K562 (cell line): ENCODE results near the gene RHBDL3. TPM values are rescaled to one million over a fixed set of nuclear protein-coding genes. Genes with fewer than 3 reads are reported as not detected.

Experiments used
- ATAC-seq: fragments of 200-7000 bp; cut with Tn5 transposase; 3 replicates; pipeline ENCODE4 v1.9.1; 2020; ENCODE audit warnings: moderate library complexity
- Bru-seq: library from RNA; stranded (reverse); fragments of 400-500 nt; gene quantifications from one replicate; lab custom pipeline; 2021; lab: Mats Ljungman, UMichigan
- BruChase-seq, 2 experiments: library from RNA; stranded (reverse); fragments of 400-500 nt; gene quantifications; one replicate each; lab custom pipeline; 2021; lab: Mats Ljungman, UMichigan
- BruUV-seq: library from RNA; stranded (reverse); fragments of 400-500 nt; replicated peaks from 2 replicates; lab custom pipeline; 2021; lab: Mats Ljungman, UMichigan
- CTCF ChIA-PET: fragments of 300-600 bp; formaldehyde crosslinking; extraction: SDS; loops from one replicate; lab custom pipeline; 2021; ENCODE audit warnings: low intra/inter-chr PET ratio; lab: Yijun Ruan, JAX
- POLR2A ChIA-PET: fragments of 300-600, 350-650 bp; sonication (Branson Sonifier 250); formaldehyde crosslinking; extraction: SDS; loops from one replicate; lab custom pipeline; 2021; ENCODE audit warnings: antibody characterized with exemption, inconsistent platforms; lab: Yijun Ruan, JAX
- DNase-seq, 4 experiments: peaks; one replicate each; pipeline versions ENCODE4 v3.0.0 to v3.0.0-alpha.2; 2011 to 2018; ENCODE audit warnings: low spot score in 3 of 4, mixed read lengths in 3 of 4; ENCODE audit errors: extremely low read depth in 1 of 4
- FAIRE-seq: peaks from 2 replicates; lab custom pipeline; 2011; peaks lifted over from hg19 to GRCh38; lab: Jason Lieb, UNC
- H2AFZ ChIP-seq: 2 replicates; pipeline ENCODE4 v1.6.0; 2011; ENCODE audit warnings: low read depth, low read length, control low read depth, inconsistent platforms
- H3K27ac ChIP-seq: fragments of 200-600 bp; 3 replicates; pipeline ENCODE4 v1.8.0; 2011; ENCODE audit warnings: low read depth, mild to moderate bottlenecking, control low read depth, inconsistent platforms, low read length, moderate library complexity, mixed read lengths; ENCODE audit errors: extremely low read depth
- H3K27me3 ChIP-seq, 2 experiments: fragments of 300-600 bp in 1 of 2; 2 replicates in 1 of 2; 3 replicates in 1 of 2; pipeline versions ENCODE4 v1.6.0 to v1.8.0; 2011; ENCODE audit warnings: inconsistent platforms in 2 of 2, low read length in 2 of 2, mild to moderate bottlenecking in 1 of 2, mixed read lengths in 1 of 2, moderate library complexity in 1 of 2; ENCODE audit not compliant: control insufficient read depth in 2 of 2, insufficient read depth in 2 of 2
- H3K36me3 ChIP-seq: fragments of 300-600 bp; 3 replicates; pipeline ENCODE4 v1.8.0; 2011; ENCODE audit warnings: mild to moderate bottlenecking, low read length, inconsistent platforms; ENCODE audit not compliant: control insufficient read depth, insufficient read depth
- H3K4me1 ChIP-seq, 2 experiments: fragments of 200-600 bp in 1 of 2; replicated peaks in 1 of 2; 2 replicates in 1 of 2; 3 replicates in 1 of 2; pipeline versions ENCODE4 v1.5.1 to v1.8.0; 2011; ENCODE audit warnings: inconsistent platforms in 2 of 2, low read length in 2 of 2, mild to moderate bottlenecking in 1 of 2, mixed read lengths in 1 of 2, moderate library complexity in 1 of 2; ENCODE audit not compliant: control insufficient read depth in 2 of 2, insufficient read depth in 2 of 2
- H3K4me2 ChIP-seq: 2 replicates; pipeline ENCODE4 v1.6.1; 2011; ENCODE audit warnings: low read length, control low read depth, inconsistent platforms, mixed read lengths; ENCODE audit not compliant: insufficient read depth
- H3K4me3 ChIP-seq: fragments of 200-600 bp; sonication (generic), shearing (Covaris generic); 2 replicates; pipeline ENCODE4 v1.5.1; 2016; ENCODE audit warnings: control low read depth, inconsistent platforms
- H3K79me2 ChIP-seq: fragments of 200-600 bp; 3 replicates; pipeline ENCODE4 v1.8.0; 2011; ENCODE audit warnings: low read length, inconsistent platforms; ENCODE audit not compliant: control insufficient read depth, insufficient read depth
- H3K9ac ChIP-seq, 2 experiments: 2 replicates each; pipeline versions ENCODE4 v1.6.0 to v1.6.1; 2011; ENCODE audit warnings: low read depth in 2 of 2, low read length in 2 of 2, control low read depth in 1 of 2, inconsistent platforms in 1 of 2, mild to moderate bottlenecking in 1 of 2, mixed read lengths in 1 of 2; ENCODE audit not compliant: insufficient read depth in 1 of 2
- H3K9me1 ChIP-seq: one replicate; pipeline ENCODE4 v1.6.0; 2011; ENCODE audit warnings: inconsistent platforms, mild to moderate bottlenecking, low read length, moderate library complexity; ENCODE audit not compliant: control insufficient read depth, insufficient read depth
- H3K9me3 ChIP-seq: replicated peaks from 2 replicates; pipeline ENCODE4 v1.5.1; 2011; ENCODE audit warnings: low read depth, low read length, inconsistent platforms; ENCODE audit not compliant: control insufficient read depth, insufficient read depth
- H4K20me1 ChIP-seq: replicated peaks from 2 replicates; pipeline ENCODE4 v1.6.1; 2011; ENCODE audit warnings: low read length, inconsistent platforms, mixed read lengths; ENCODE audit not compliant: control insufficient read depth, insufficient read depth
- EZH2 ChIP-seq: IDR thresholded peaks from 2 replicates; pipeline ENCODE4 v1.6.1; 2012; ENCODE audit warnings: low read depth, mild to moderate bottlenecking, inconsistent platforms, low read length, borderline replicate concordance
- FOXJ3 ChIP-seq: sonication (generic); formaldehyde crosslinking; IDR thresholded peaks from 2 replicates; pipeline ENCODE4 v1.4.0; 2020; ENCODE audit warnings: mild to moderate bottlenecking, missing genetic modification reagents
- HNRNPK ChIP-seq: fragments of 200-400 bp; formaldehyde crosslinking; IDR thresholded peaks from one replicate; pipeline ENCODE4 v1.6.1; 2018; ENCODE audit warnings: mild to moderate bottlenecking, low read depth, low read length; ENCODE audit not compliant: poor library complexity, severe bottlenecking
- XRCC4 ChIP-seq: IDR thresholded peaks from one replicate; pipeline ENCODE4 v1.6.1; 2011; ENCODE audit not compliant: insufficient read depth, insufficient read length; ENCODE audit errors: extremely low read depth
- WGBS: fragments of 100-300 bp; shearing (Covaris generic); methylation state at CpG from one replicate; pipeline ENCODE4 v1.1.6; 2016; ENCODE audit warnings: low coverage, mixed read lengths; ENCODE audit not compliant: insufficient coverage; ENCODE audit errors: missing lambda C conversion rate; 5-methylcytosine and 5-hydroxymethylcytosine counted together
- in situ Hi-C: fragments of 300-500 bp; cut with MboI; formaldehyde crosslinking; loops from 4 replicates; pipeline ENCODE4 v1.15.0; 2018; ENCODE audit warnings: inconsistent platforms, mixed read lengths
- intact Hi-C: fragments of 100-400 bp; cut with micrococcal nuclease; formaldehyde crosslinking; loops from 2 replicates; pipeline ENCODE4 v1.14.2; 2022
- long read RNA-seq, 3 experiments: library from polyadenylated mRNA in 2 of 3; library from RNA in 1 of 3; unstranded in 2 of 3; stranded (forward) in 1 of 3; transcript quantifications; one replicate each; pipeline ENCODE4 v2.0.0, GENCODE V29; 2019 to 2022
- polyA minus RNA-seq, 3 experiments: library from RNA; depleted of rRNA, polyadenylated mRNA; stranded (reverse); fragments of >200 nt; gene quantifications; 2 replicates each; pipeline ENCODE4 v1.2.3, GENCODE V29; 2011
- polyA plus RNA-seq, 8 experiments: library from polyadenylated mRNA; depleted of rRNA in 4 of 8; stranded (reverse) in 5 of 8; unstranded in 3 of 8; fragments of >200 nt; fragmentation: Nextera tagmentation in 2 of 8; fragmentation: Illumina TruSeq in 1 of 8; extraction: Ambion mirVana in 2 of 8; extraction: Trizol in 1 of 8; gene quantifications; 2 replicates each; pipeline versions ENCODE4 v1.2.1 to v1.2.3, GENCODE V29; 2011 to 2014; ENCODE audit warnings: inconsistent platforms in 1 of 8, missing spikeins in 1 of 8
- total RNA-seq, 7 experiments: library from RNA; depleted of rRNA in 6 of 7; stranded (reverse); fragments of >200 nt in 6 of 7; fragmentation: Illumina TruSeq in 2 of 7; extraction: Trizol in 2 of 7; gene quantifications; 2 replicates each; pipeline versions ENCODE4 v1.2.1 to v1.2.3, GENCODE V29; 2011 to 2021; ENCODE audit warnings: low replicate concordance in 1 of 7
- TF ChIP-seq, protein P1 (sequence below): fragments of 250-450 bp; sonication (Bioruptor Pico); IDR thresholded peaks from 2 replicates; pipeline ENCODE4 v1.5.0; 2021; ENCODE audit warnings: mild to moderate bottlenecking, moderate library complexity
- TF ChIP-seq, protein P2 (sequence below): fragments of 200-800 bp; sonication (Bioruptor generic); IDR thresholded peaks from 2 replicates; pipeline ENCODE4 v1.6.1; 2017; ENCODE audit warnings: missing genetic modification characterization, missing compliant biosample characterization

Gene RHBDL3, protein sequence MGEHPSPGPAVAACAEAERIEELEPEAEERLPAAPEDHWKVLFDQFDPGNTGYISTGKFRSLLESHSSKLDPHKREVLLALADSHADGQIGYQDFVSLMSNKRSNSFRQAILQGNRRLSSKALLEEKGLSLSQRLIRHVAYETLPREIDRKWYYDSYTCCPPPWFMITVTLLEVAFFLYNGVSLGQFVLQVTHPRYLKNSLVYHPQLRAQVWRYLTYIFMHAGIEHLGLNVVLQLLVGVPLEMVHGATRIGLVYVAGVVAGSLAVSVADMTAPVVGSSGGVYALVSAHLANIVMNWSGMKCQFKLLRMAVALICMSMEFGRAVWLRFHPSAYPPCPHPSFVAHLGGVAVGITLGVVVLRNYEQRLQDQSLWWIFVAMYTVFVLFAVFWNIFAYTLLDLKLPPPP
- total RNA-seq (2011; cell fraction: chromatin; rRNA removed; ENCODE audit: low replicate concordance): 0.26 and 0.76 TPM in 2 replicates
- 0.33 and 0.53 TPM in 2 replicates for total RNA-seq (2011; cell fraction: nucleolus; rRNA removed)
- 0.37 and 0.69 TPM in 2 replicates for total RNA-seq (2011; cell fraction: nucleoplasm; rRNA removed)
- total RNA-seq (2014; rRNA removed): 0.08 and 0.09 TPM in 2 replicates
- total RNA-seq (2014; rRNA removed; fragmentation: Illumina TruSeq; extraction: Trizol): 0.03 and 0.07 TPM in 2 replicates
- total RNA-seq (2015; rRNA removed; fragmentation: Illumina TruSeq; extraction: Trizol): 0.08 TPM in 1 of 2 replicates, not detected in the other
- total RNA-seq (2021): 0.13 and 0.31 TPM in 2 replicates
- polyA plus RNA-seq (2011; rRNA removed): 0.07 and 0.22 TPM in 2 replicates
- polyA plus RNA-seq (2011; cell fraction: cytosol; rRNA removed): 0.10 and 0.54 TPM in 2 replicates
- 0.06 and 0.46 TPM in 2 replicates for polyA plus RNA-seq (2011; cell fraction: nucleus; rRNA removed)
- polyA plus RNA-seq (2012): 0.03 and 0.05 TPM in 2 replicates
- 0.03 and 0.06 TPM in 2 replicates for polyA plus RNA-seq (2014; fragmentation: Illumina TruSeq; extraction: Trizol)
- not detected for polyA plus RNA-seq (2014; fragmentation: Nextera tagmentation; extraction: Ambion mirVana)
- polyA plus RNA-seq (2014; rRNA removed): 0.01 TPM in 1 of 2 replicates, not detected in the other
- polyA minus RNA-seq (2011; rRNA and poly(A)+ RNA removed): 0.06 and 0.32 TPM in 2 replicates
- polyA minus RNA-seq (2011; cell fraction: cytosol; rRNA and poly(A)+ RNA removed): not detected in 2 replicates
- polyA minus RNA-seq (2011; cell fraction: nucleus; rRNA and poly(A)+ RNA removed): not detected in 2 replicates
- Bru-seq, nascent RNA: percentile 15 among the genes with signal in this experiment
- BruChase-seq, experiment 1, labeled RNA remaining after a 2-hour chase: percentile 10 among the genes with signal in this experiment
- BruChase-seq, experiment 2, labeled RNA remaining after a 6-hour chase: percentile 12 among the genes with signal in this experiment
- long read RNA-seq, experiment 1, full-length matches to known transcripts: 1 of 5 reads
- long read RNA-seq, experiment 1, partial matches to known transcripts: 1 of 5 reads
- long read RNA-seq, experiment 1, other reads (novel, unspliced or antisense): 3 of 5 reads
- long read RNA-seq, experiment 2: 0 reads
- long read RNA-seq, experiment 3: 0 reads

GRCh38 chr17:32265192-32265923 is at the start of gene RHBDL3:
Gene RHBDL3 (plus strand): TSS chr17:32265832. CDS start chr17:32266190, 358 bp downstream.
- DNase-seq: peak in 3 of 4 experiments; percentile 59 to 94 (median 94)
- no TSS peak for BruUV-seq
- peaks cover 4% of the 10 kb centered on the region for H3K9me1 ChIP-seq
- no peaks in the 10 kb centered on the region for H3K36me3 ChIP-seq
- no peak for FAIRE-seq
- WGBS: 7% methylated on average over 16 of the region's 68 CpGs
- H3K9me3 ChIP-seq: no peaks in the 10 kb centered on the region
- peak within 1 kb of the TSS in 1 of 2 experiments; percentile 24; a peak in 1 of 4 replicates for H3K9ac ChIP-seq
- H3K27me3 ChIP-seq: peaks cover 70 to 82% of the 10 kb centered on the region in 2 experiments
- ChIA-PET POLR2A (no interaction called here), CTCF (no interaction called here)
- ATAC-seq: peak; percentile 29
- in situ Hi-C loops (no loop called here), intact Hi-C loops (no loop called here)
- H4K20me1 ChIP-seq: peaks cover 29% of the 10 kb centered on the region
- peaks cover 0 to 15% of the 10 kb centered on the region in 2 experiments; a peak in 4 of 5 replicates for H3K4me1 ChIP-seq
- H3K27ac ChIP-seq: no peak within 1 kb of the TSS
- peak within 1 kb of the TSS; percentile 41; the same call in 1 of the 2 replicates for H3K4me2 ChIP-seq
- no peaks in the 10 kb centered on the region for H3K79me2 ChIP-seq
- peak within 1 kb of the TSS; percentile 16; the same call in 1 of the 2 replicates for H3K4me3 ChIP-seq
- 0 out of 2 replicates have a peak within 1 kb of the TSS, but pooled peaks have one; percentile 39 for H2AFZ ChIP-seq
- TF ChIP-seq, protein P1, sequence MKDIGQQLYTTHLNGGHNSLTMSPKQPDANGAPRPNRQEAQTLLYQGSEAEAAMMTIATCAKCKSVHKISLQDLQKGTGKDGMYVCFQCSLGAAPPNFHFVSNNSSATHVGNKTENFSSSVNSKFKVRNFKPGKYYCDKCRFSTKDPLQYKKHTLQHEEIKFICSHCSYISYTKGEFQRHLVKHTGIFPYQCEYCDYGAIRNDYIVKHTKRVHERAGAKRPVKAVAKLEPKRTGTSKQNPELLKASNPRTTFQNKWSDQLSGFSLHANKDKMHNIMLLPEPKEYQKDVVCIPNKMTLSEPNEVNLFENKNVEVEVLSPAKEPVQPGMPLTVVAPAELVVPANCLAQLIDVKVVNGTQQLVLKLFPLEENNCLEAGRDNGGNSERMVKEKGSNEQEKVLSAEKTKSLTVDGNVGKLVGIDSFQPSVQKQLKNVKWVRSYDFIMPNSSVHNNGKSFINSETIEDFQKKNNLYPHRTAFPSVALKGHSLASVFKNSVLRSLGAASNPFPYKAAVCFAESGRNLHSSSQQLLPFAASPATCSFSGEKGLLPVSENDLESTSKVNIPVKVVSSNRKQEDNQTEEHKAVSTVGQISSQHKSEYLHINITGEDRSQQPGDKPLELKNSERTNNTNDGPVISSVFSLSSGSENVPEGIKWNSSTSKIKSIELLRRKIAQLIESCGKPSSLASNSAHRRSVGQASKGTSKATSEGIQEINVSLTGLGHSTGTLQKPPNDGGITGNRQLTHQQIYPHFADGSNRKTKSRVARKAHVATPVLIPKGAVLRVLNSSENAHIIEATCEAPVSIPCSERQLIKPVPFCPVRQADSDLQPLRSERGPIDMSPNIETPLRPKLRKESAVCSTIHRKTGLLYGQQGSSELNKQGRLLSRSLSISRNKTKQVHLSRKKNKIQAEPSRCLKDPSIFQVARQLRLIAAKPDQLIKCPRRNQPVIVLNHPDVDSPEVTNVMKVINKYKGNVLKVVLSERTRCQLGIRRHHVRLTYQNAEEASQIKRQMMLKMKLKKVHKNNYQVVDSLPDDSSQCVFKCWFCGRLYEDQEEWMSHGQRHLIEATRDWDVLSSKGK (CRISPR knock-in tag): no peak
- TF ChIP-seq, protein P2, sequence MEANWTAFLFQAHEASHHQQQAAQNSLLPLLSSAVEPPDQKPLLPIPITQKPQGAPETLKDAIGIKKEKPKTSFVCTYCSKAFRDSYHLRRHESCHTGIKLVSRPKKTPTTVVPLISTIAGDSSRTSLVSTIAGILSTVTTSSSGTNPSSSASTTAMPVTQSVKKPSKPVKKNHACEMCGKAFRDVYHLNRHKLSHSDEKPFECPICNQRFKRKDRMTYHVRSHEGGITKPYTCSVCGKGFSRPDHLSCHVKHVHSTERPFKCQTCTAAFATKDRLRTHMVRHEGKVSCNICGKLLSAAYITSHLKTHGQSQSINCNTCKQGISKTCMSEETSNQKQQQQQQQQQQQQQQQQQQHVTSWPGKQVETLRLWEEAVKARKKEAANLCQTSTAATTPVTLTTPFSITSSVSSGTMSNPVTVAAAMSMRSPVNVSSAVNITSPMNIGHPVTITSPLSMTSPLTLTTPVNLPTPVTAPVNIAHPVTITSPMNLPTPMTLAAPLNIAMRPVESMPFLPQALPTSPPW (CRISPR knock-in tag): peak; percentile 45
- TF ChIP-seq XRCC4 (no peak), FOXJ3 (CRISPR knock-in tag) (no peak), EZH2 (peak; percentile 90; the same call in 1 of the 2 replicates), HNRNPK (no peak)
